Measurements from ENCODE around the gene FAM114A1.

The FAM114A1 gene

GRCh38 chr4:38884254-38884653 lies 16.6 kb downstream of the FAM114A1 start:
- TF ChIP-seq FOXP2 (optimal IDR thresholded peaks at IDR 0.05; ENCODE audit: borderline replicate concordance, extremely low read depth, extremely low read length, insufficient read depth), result no peak
- no peak for TF ChIP-seq REST (IDR thresholded peaks at IDR 0.05; ENCODE audit: insufficient read depth in 1 of 2, low read depth in 2 of 2, low read length in 2 of 2)
- TF ChIP-seq SIN3A (IDR thresholded peaks at IDR 0.05; ENCODE audit: borderline replicate concordance, insufficient read depth, low read length), result no peak
- no peak for TF ChIP-seq TAF1 (IDR thresholded peaks at IDR 0.05; ENCODE audit: borderline replicate concordance, insufficient read depth, low read length)
- TF ChIP-seq POLR2AphosphoS5 (IDR thresholded peaks at IDR 0.05; ENCODE audit: low read depth, low read length), result no peak

- TF ChIP-seq POLR2AphosphoS5 (IDR thresholded peaks at IDR 0.05; ENCODE audit: low read depth, low read length), result no peak
- no peak for TF ChIP-seq SIN3A (IDR thresholded peaks at IDR 0.05; ENCODE audit: borderline replicate concordance, insufficient read depth, low read length)
- no peak for TF ChIP-seq REST (IDR thresholded peaks at IDR 0.05; ENCODE audit: insufficient read depth in 1 of 2, low read depth in 2 of 2, low read length in 2 of 2)
- no peak for TF ChIP-seq TAF1 (IDR thresholded peaks at IDR 0.05; ENCODE audit: borderline replicate concordance, insufficient read depth, low read length)
- no peak for TF ChIP-seq FOXP2 (optimal IDR thresholded peaks at IDR 0.05; ENCODE audit: borderline replicate concordance, extremely low read depth, extremely low read length, insufficient read depth)
These were observed 21.5 kb downstream of the FAM114A1 start for GRCh38 chr4:38889143-38889542.

GRCh38 chr4:38891051-38891983 lies 23.7 kb downstream of the FAM114A1 start:
- TF ChIP-seq REST (IDR thresholded peaks at IDR 0.05; ENCODE audit: insufficient read depth in 1 of 2, low read depth in 2 of 2, low read length in 2 of 2), result no peak
- TF ChIP-seq SIN3A (IDR thresholded peaks at IDR 0.05; ENCODE audit: borderline replicate concordance, insufficient read depth, low read length), result no peak
- no peak for TF ChIP-seq POLR2AphosphoS5 (IDR thresholded peaks at IDR 0.05; ENCODE audit: low read depth, low read length)
- TF ChIP-seq TAF1 (IDR thresholded peaks at IDR 0.05; ENCODE audit: borderline replicate concordance, insufficient read depth, low read length), result no peak
- no peak for TF ChIP-seq FOXP2 (optimal IDR thresholded peaks at IDR 0.05; ENCODE audit: borderline replicate concordance, extremely low read depth, extremely low read length, insufficient read depth)

- TF ChIP-seq SIN3A (IDR thresholded peaks at IDR 0.05; ENCODE audit: borderline replicate concordance, insufficient read depth, low read length) (no peak), TAF1 (IDR thresholded peaks at IDR 0.05; ENCODE audit: borderline replicate concordance, insufficient read depth, low read length) (no peak), REST (IDR thresholded peaks at IDR 0.05; ENCODE audit: insufficient read depth in 1 of 2, low read depth in 2 of 2, low read length in 2 of 2) (no peak), FOXP2 (optimal IDR thresholded peaks at IDR 0.05; ENCODE audit: borderline replicate concordance, extremely low read depth, extremely low read length, insufficient read depth) (no peak), POLR2AphosphoS5 (IDR thresholded peaks at IDR 0.05; ENCODE audit: low read depth, low read length) (no peak)
These were observed 26.8 kb downstream of the FAM114A1 start for GRCh38 chr4:38894322-38894982.
